ENCODE data around the gene PRR7. TPM values are rescaled to one million over a fixed set of nuclear protein-coding genes. Genes with fewer than 3 reads are reported as not detected.

PRR7 gene
- total and polyA plus RNA-seq, 2 of the 13 experiments (the other 11 are each of a cell fraction or from before 2014, with no cell fraction given): 4.8 to 5.0 TPM

DNA sequence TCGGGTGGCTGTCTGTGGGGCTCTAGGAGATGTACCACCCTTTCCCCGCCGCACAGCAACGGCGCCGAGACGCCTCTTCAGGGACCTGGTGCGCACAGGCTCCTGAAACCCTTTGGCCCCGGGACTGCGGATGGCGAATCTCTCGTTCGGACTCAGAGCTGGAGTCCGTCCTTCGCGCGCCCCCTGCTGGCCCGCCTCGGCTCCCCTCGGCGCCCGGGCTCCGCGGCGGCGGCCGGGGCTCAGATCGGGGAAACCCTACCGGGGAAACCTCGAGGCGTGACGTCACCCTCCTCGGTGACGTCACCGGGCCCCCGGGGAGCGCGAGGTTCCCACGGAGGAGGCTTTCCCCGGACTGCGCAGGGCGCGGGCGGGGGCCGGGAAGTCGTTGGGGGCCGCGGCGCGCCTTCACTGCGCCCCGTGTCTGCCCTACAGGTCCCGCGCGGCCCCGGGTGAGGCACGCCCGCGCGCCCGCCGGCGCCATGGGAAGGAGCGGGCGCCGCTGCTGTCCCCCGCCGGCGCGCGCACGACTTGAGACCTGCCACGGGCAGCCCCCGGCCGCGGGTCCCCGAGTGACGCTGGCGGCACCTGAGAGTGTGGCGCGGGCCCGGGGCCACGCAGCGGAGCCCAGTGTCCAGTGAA is 7.9 kb downstream of the PRR7 start (continued):
- TF ChIP-seq, protein P1, sequence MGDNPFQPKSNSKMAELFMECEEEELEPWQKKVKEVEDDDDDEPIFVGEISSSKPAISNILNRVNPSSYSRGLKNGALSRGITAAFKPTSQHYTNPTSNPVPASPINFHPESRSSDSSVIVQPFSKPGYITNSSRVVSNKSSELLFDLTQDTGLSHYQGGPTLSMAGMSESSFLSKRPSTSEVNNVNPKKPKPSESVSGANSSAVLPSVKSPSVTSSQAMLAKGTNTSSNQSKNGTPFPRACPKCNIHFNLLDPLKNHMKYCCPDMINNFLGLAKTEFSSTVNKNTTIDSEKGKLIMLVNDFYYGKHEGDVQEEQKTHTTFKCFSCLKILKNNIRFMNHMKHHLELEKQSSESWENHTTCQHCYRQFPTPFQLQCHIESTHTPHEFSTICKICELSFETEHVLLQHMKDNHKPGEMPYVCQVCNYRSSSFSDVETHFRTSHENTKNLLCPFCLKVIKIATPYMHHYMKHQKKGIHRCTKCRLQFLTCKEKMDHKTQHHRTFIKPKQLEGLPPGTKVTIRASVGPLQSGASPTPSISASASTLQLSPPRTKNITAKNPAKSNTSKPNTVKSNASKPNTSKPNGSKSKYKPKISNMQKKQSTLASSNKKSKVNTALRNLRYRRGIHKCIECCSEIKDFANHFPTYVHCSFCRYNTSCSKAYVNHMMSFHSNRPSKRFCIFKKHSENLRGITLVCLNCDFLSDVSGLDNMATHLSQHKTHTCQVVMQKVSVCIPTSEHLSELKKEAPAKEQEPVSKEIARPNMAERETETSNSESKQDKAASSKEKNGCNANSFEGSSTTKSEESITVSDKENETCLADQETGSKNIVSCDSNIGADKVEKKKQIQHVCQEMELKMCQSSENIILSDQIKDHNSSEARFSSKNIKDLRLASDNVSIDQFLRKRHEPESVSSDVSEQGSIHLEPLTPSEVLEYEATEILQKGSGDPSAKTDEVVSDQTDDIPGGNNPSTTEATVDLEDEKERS (CRISPR knock-in tag; IDR thresholded peaks at IDR 0.05): no peak
- TF ChIP-seq CEBPG (CRISPR knock-in tag; IDR thresholded peaks at IDR 0.05): 0 out of 2 replicates have a peak, but pooled peaks have one; percentile 15
- TF ChIP-seq, protein P2, sequence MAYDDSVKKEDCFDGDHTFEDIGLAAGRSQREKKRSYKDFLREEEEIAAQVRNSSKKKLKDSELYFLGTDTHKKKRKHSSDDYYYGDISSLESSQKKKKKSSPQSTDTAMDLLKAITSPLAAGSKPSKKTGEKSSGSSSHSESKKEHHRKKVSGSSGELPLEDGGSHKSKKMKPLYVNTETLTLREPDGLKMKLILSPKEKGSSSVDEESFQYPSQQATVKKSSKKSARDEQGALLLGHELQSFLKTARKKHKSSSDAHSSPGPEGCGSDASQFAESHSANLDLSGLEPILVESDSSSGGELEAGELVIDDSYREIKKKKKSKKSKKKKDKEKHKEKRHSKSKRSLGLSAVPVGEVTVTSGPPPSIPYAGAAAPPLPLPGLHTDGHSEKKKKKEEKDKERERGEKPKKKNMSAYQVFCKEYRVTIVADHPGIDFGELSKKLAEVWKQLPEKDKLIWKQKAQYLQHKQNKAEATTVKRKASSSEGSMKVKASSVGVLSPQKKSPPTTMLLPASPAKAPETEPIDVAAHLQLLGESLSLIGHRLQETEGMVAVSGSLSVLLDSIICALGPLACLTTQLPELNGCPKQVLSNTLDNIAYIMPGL (CRISPR knock-in tag; IDR thresholded peaks at IDR 0.05; ENCODE audit: borderline replicate concordance in 1 of 2, low read depth in 1 of 2): peak; percentile 72 to 89; a peak in 3 of 4 replicates
- TF ChIP-seq, protein P3, sequence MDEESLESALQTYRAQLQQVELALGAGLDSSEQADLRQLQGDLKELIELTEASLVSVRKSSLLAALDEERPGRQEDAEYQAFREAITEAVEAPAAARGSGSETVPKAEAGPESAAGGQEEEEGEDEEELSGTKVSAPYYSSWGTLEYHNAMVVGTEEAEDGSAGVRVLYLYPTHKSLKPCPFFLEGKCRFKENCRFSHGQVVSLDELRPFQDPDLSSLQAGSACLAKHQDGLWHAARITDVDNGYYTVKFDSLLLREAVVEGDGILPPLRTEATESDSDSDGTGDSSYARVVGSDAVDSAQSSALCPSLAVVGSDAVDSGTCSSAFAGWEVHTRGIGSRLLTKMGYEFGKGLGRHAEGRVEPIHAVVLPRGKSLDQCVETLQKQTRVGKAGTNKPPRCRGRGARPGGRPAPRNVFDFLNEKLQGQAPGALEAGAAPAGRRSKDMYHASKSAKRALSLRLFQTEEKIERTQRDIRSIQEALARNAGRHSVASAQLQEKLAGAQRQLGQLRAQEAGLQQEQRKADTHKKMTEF (CRISPR knock-in tag; IDR thresholded peaks at IDR 0.05): peak; percentile 67; the same call in 1 of the 2 replicates
- TF ChIP-seq ZNF431 (CRISPR knock-in tag; IDR thresholded peaks at IDR 0.05; ENCODE audit: borderline replicate concordance, low read depth): no peak
- TF ChIP-seq, protein P4, sequence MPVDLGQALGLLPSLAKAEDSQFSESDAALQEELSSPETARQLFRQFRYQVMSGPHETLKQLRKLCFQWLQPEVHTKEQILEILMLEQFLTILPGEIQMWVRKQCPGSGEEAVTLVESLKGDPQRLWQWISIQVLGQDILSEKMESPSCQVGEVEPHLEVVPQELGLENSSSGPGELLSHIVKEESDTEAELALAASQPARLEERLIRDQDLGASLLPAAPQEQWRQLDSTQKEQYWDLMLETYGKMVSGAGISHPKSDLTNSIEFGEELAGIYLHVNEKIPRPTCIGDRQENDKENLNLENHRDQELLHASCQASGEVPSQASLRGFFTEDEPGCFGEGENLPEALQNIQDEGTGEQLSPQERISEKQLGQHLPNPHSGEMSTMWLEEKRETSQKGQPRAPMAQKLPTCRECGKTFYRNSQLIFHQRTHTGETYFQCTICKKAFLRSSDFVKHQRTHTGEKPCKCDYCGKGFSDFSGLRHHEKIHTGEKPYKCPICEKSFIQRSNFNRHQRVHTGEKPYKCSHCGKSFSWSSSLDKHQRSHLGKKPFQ (CRISPR knock-in tag; IDR thresholded peaks at IDR 0.05; ENCODE audit: insufficient replicate concordance): peak; percentile 89
- TF ChIP-seq, protein P5, sequence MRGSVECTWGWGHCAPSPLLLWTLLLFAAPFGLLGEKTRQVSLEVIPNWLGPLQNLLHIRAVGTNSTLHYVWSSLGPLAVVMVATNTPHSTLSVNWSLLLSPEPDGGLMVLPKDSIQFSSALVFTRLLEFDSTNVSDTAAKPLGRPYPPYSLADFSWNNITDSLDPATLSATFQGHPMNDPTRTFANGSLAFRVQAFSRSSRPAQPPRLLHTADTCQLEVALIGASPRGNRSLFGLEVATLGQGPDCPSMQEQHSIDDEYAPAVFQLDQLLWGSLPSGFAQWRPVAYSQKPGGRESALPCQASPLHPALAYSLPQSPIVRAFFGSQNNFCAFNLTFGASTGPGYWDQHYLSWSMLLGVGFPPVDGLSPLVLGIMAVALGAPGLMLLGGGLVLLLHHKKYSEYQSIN (CRISPR knock-in tag; IDR thresholded peaks at IDR 0.05; ENCODE audit: borderline replicate concordance): no peak
- TF ChIP-seq, protein P6, sequence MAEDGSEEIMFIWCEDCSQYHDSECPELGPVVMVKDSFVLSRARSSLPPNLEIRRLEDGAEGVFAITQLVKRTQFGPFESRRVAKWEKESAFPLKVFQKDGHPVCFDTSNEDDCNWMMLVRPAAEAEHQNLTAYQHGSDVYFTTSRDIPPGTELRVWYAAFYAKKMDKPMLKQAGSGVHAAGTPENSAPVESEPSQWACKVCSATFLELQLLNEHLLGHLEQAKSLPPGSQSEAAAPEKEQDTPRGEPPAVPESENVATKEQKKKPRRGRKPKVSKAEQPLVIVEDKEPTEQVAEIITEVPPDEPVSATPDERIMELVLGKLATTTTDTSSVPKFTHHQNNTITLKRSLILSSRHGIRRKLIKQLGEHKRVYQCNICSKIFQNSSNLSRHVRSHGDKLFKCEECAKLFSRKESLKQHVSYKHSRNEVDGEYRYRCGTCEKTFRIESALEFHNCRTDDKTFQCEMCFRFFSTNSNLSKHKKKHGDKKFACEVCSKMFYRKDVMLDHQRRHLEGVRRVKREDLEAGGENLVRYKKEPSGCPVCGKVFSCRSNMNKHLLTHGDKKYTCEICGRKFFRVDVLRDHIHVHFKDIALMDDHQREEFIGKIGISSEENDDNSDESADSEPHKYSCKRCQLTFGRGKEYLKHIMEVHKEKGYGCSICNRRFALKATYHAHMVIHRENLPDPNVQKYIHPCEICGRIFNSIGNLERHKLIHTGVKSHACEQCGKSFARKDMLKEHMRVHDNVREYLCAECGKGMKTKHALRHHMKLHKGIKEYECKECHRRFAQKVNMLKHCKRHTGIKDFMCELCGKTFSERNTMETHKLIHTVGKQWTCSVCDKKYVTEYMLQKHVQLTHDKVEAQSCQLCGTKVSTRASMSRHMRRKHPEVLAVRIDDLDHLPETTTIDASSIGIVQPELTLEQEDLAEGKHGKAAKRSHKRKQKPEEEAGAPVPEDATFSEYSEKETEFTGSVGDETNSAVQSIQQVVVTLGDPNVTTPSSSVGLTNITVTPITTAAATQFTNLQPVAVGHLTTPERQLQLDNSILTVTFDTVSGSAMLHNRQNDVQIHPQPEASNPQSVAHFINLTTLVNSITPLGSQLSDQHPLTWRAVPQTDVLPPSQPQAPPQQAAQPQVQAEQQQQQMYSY (CRISPR knock-in tag; IDR thresholded peaks at IDR 0.05): peak; percentile 35; the same call in 1 of the 2 replicates
- TF ChIP-seq, protein P7, sequence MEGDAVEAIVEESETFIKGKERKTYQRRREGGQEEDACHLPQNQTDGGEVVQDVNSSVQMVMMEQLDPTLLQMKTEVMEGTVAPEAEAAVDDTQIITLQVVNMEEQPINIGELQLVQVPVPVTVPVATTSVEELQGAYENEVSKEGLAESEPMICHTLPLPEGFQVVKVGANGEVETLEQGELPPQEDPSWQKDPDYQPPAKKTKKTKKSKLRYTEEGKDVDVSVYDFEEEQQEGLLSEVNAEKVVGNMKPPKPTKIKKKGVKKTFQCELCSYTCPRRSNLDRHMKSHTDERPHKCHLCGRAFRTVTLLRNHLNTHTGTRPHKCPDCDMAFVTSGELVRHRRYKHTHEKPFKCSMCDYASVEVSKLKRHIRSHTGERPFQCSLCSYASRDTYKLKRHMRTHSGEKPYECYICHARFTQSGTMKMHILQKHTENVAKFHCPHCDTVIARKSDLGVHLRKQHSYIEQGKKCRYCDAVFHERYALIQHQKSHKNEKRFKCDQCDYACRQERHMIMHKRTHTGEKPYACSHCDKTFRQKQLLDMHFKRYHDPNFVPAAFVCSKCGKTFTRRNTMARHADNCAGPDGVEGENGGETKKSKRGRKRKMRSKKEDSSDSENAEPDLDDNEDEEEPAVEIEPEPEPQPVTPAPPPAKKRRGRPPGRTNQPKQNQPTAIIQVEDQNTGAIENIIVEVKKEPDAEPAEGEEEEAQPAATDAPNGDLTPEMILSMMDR (CRISPR knock-in tag; IDR thresholded peaks at IDR 0.05): peak; percentile 85
- TF ChIP-seq SIN3A (IDR thresholded peaks at IDR 0.05; ENCODE audit: borderline replicate concordance, low read depth, low read length): 0 out of 2 replicates have a peak, but pooled peaks have one; percentile 37
- TF ChIP-seq ZSCAN21 (CRISPR knock-in tag; IDR thresholded peaks at IDR 0.05; ENCODE audit: borderline replicate concordance): 0 out of 2 replicates have a peak, but pooled peaks have one; percentile 46

All from HepG2 (cell line).